GM23338 (cell line): ENCODE measurements around the gene TBCD.

Source experiments
- CTCF ChIP-seq, 2 experiments: fragments of 200-600 bp in 1 of 2; sonication (generic) in 1 of 2; conservative IDR thresholded peaks; 2 replicates each; pipeline versions ENCODE4 v1.5.1 to v1.6.1; 2016 to 2017; ENCODE audit warnings: antibody characterized with exemption in 2 of 2, low read depth in 2 of 2, mild to moderate bottlenecking in 2 of 2, moderate library complexity in 1 of 2
- EZH2 ChIP-seq: fragments of 200-600 bp; sonication (generic); IDR thresholded peaks from one replicate; pipeline ENCODE4 v1.8.0; 2017; ENCODE audit warnings: antibody characterized with exemption, mild to moderate bottlenecking, low read depth; ENCODE audit not compliant: unreplicated experiment
- EZH2phosphoT487 ChIP-seq: fragments of 200-600 bp; sonication (generic); IDR thresholded peaks from one replicate; pipeline ENCODE4 v1.8.1; 2018; ENCODE audit warnings: antibody characterized with exemption; ENCODE audit not compliant: unreplicated experiment
- JUNB ChIP-seq: IDR thresholded peaks from one replicate; pipeline ENCODE4 v1.6.1; 2016; ENCODE audit warnings: antibody characterized with exemption; ENCODE audit not compliant: unreplicated experiment
- NANOG ChIP-seq: IDR thresholded peaks from 2 replicates; pipeline ENCODE4 v1.6.1; 2016; ENCODE audit warnings: antibody characterized with exemption, borderline replicate concordance
- POLR2AphosphoS5 ChIP-seq: IDR thresholded peaks from 2 replicates; pipeline ENCODE4 v1.6.1; 2016; ENCODE audit warnings: antibody characterized with exemption, low read depth
- REST ChIP-seq: IDR thresholded peaks from one replicate; pipeline ENCODE4 v1.6.1; 2018; ENCODE audit warnings: antibody characterized with exemption; ENCODE audit not compliant: unreplicated experiment
- ZNF114 ChIP-seq: fragments of 250-450 bp; sonication (Bioruptor Pico); IDR thresholded peaks from 2 replicates; pipeline ENCODE4 v1.5.0; 2020; ENCODE audit warnings: mild to moderate bottlenecking, moderate library complexity

GRCh38 chr17:82970818-82971590 lies 219.1 kb downstream of the TBCD start:
- TF ChIP-seq ZNF114 (CRISPR knock-in tag) (no peak), POLR2AphosphoS5 (no peak), CTCF (conservative IDR thresholded peaks at IDR 0.05; ENCODE audit: low read depth in 2 of 2) (no peak), EZH2 (no peak), JUNB (no peak), REST (no peak), NANOG (no peak), EZH2phosphoT487 (no peak)
